ENCODE measurements around the gene HLA-DRB1.
"Not testable (repeated sequence)": the region's sequence is repeated elsewhere in the genome, so short reads cannot be mapped to it uniquely, and the experiment has no call there.

The HLA-DRB1 gene

DNA sequence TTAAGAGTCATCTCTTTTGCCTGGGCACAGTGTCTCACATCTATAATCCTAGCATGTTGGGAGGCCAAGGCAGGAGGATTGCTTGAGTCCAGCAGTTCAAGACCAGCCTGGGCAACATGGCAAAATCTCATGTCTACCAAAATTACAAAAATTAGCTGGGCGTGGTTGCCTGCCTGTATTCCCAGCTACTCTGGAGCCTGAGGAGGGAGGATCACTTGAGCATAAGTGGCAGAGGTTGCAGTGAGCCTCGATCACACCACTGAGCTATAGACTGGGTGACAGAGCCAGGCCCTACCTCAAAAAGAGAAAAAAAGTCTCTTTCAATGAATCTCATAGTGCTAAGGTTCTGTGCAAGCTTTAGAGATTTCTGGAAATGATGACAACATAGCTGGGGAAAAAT lies 1.5 kb downstream of the HLA-DRB1 start:
- no peaks in the 10 kb centered on the region for H3K36me3 ChIP-seq (ENCODE audit: low read depth)
- no peak overlapping the region for H3K27ac ChIP-seq (ENCODE audit: poor library complexity, severe bottlenecking)
- no peaks in the 10 kb centered on the region for H3K4me1 ChIP-seq (ENCODE audit: insufficient read depth, poor library complexity, severe bottlenecking)
- H3K4me3 ChIP-seq (ENCODE audit: severe bottlenecking) = no peak overlapping the region
- no peaks in the 10 kb centered on the region for H3K9me3 ChIP-seq (ENCODE audit: severe bottlenecking)
- DNase-seq (ENCODE audit: low spot score) (no peak), ATAC-seq (ENCODE audit: low read depth) (no peak)
- H3K27me3 ChIP-seq (ENCODE audit: insufficient read depth, poor library complexity, severe bottlenecking) = no peaks in the 10 kb centered on the region
- TF ChIP-seq, protein P1, sequence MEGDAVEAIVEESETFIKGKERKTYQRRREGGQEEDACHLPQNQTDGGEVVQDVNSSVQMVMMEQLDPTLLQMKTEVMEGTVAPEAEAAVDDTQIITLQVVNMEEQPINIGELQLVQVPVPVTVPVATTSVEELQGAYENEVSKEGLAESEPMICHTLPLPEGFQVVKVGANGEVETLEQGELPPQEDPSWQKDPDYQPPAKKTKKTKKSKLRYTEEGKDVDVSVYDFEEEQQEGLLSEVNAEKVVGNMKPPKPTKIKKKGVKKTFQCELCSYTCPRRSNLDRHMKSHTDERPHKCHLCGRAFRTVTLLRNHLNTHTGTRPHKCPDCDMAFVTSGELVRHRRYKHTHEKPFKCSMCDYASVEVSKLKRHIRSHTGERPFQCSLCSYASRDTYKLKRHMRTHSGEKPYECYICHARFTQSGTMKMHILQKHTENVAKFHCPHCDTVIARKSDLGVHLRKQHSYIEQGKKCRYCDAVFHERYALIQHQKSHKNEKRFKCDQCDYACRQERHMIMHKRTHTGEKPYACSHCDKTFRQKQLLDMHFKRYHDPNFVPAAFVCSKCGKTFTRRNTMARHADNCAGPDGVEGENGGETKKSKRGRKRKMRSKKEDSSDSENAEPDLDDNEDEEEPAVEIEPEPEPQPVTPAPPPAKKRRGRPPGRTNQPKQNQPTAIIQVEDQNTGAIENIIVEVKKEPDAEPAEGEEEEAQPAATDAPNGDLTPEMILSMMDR (IDR thresholded peaks at IDR 0.05; ENCODE audit: poor library complexity, severe bottlenecking) = no peak

DNA sequence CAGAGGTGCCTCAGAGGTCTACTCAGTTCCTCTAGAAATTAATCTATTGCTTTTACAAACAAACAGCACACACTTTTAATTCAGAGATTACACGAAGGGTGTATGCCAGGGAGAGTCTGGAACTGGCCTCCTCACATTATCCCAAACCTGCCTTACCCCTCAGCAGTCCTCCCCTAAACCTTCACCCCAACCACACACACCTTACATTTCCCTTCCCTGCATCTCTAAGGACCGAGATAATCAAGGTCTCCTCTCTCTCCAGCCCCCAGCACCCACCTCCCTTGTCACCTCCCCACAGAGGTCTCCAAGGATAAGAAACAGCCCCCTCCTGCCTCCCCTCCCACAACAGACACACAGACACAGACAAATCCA lies 6.1 kb downstream of the HLA-DRB1 start:
- Histone ChIP-seq H3K27me3 (ENCODE audit: insufficient read depth, poor library complexity, severe bottlenecking) (no peaks in the 10 kb centered on the region), H3K4me3 (ENCODE audit: severe bottlenecking) (no peak overlapping the region), H3K27ac (ENCODE audit: poor library complexity, severe bottlenecking) (no peak overlapping the region), H3K4me1 (ENCODE audit: insufficient read depth, poor library complexity, severe bottlenecking) (no peaks in the 10 kb centered on the region), H3K9me3 (ENCODE audit: severe bottlenecking) (no peaks in the 10 kb centered on the region), H3K36me3 (ENCODE audit: low read depth) (no peaks in the 10 kb centered on the region)
- DNase-seq (ENCODE audit: low spot score) (no peak), ATAC-seq (ENCODE audit: low read depth) (no peak)
- TF ChIP-seq, protein P1 (IDR thresholded peaks at IDR 0.05; ENCODE audit: poor library complexity, severe bottlenecking) = no peak

DNA sequence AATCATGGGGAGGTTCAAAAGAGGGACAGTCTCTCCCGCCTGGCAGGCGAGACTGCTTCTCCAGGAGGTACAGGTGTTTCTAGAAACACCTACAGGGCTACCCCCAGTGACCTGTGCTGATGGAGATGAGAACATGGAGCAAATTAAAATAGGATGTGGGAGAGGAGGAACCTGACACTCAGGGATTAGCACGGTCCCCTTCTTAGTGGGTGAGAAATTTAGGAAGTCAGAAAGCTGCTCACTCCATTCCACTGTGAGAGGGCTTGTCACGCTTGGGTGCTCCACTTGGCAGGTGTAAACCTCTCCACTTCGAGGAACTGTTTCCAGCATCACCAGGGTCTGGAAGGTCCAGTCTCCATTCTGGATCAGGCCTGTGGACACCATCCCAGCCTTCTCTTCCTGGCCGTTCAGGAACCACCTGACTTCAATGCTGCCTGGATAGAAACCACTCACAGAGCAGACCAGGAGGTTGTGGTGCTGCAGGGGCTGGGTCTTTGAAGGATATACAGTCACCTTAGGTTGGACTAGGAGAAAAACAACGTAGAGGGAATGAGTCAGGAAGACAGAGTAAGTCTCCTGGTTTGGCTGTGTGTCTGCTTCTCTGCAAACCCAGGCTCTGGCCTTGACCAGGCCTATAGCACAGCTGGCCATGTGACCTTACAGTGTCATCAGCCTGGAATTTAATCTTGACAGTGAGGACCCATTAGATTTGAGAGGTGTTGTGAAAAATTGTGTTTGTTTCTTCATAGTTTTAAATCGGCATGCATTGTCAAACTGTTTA lies 8.1 kb downstream of the HLA-DRB1 start:
- TF ChIP-seq, protein P1 (IDR thresholded peaks at IDR 0.05; ENCODE audit: poor library complexity, severe bottlenecking) = no peak
- DNase-seq (ENCODE audit: low spot score) (no peak), ATAC-seq (ENCODE audit: low read depth) (no peak)
- no peak overlapping the region for H3K27ac ChIP-seq (ENCODE audit: poor library complexity, severe bottlenecking)
- no peaks in the 10 kb centered on the region for H3K4me1 ChIP-seq (ENCODE audit: insufficient read depth, poor library complexity, severe bottlenecking)
- no peak overlapping the region for H3K4me3 ChIP-seq (ENCODE audit: severe bottlenecking)
- no peaks in the 10 kb centered on the region for H3K27me3 ChIP-seq (ENCODE audit: insufficient read depth, poor library complexity, severe bottlenecking)
- H3K9me3 ChIP-seq (ENCODE audit: severe bottlenecking) = no peaks in the 10 kb centered on the region
- no peaks in the 10 kb centered on the region for H3K36me3 ChIP-seq (ENCODE audit: low read depth)

DNA sequence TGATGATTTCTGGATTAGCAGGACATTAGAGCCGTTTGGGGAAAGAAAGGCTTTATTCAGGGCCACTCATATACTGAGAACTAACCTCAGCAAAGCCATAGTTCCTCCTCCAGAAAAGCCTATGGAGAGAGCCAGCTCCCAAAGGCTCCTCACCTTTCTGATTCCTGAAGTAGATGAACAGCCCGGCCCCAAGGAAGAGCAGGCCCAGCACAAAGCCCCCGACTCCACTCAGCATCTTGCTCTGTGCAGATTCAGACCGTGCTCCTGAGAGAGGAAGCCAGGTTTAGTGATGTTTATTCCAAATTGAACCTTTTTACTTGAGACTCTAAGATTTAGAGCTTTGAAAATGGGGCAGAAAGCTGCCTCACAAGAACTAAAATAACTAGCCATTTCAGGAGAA lies 9.1 kb downstream of the HLA-DRB1 start:
- Histone ChIP-seq H3K9me3 (ENCODE audit: severe bottlenecking) (no peaks in the 10 kb centered on the region), H3K4me3 (ENCODE audit: severe bottlenecking) (no peak overlapping the region), H3K27ac (ENCODE audit: poor library complexity, severe bottlenecking) (no peak overlapping the region), H3K4me1 (ENCODE audit: insufficient read depth, poor library complexity, severe bottlenecking) (no peaks in the 10 kb centered on the region), H3K27me3 (ENCODE audit: insufficient read depth, poor library complexity, severe bottlenecking) (no peaks in the 10 kb centered on the region), H3K36me3 (ENCODE audit: low read depth) (no peaks in the 10 kb centered on the region)
- TF ChIP-seq, protein P1 (IDR thresholded peaks at IDR 0.05; ENCODE audit: poor library complexity, severe bottlenecking) = no peak
- no peak for DNase-seq (ENCODE audit: low spot score)
- no peak for ATAC-seq (ENCODE audit: low read depth)

DNA sequence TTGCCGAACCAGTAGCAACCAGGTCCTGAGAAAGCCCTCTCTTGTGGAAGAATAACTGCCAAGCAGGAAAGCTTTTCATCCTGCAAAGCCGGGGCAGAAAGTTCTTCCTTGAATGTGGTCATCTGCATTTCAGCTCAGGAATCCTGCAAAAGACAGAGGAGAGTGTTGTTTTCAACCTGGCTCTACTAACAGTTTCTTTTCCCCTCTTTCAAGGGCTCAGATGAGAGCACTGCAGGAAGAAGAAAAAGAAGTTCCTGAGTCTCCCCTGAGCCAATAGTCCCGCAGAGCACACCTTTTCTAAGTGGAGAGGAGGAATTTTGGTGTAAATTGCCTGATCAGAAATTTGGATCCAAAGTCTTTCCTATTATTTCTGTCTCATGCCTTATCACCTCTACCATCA lies 10.7 kb downstream of the HLA-DRB1 start:
- TF ChIP-seq, protein P1 (IDR thresholded peaks at IDR 0.05; ENCODE audit: poor library complexity, severe bottlenecking) = no peak
- no peaks in the 10 kb centered on the region for H3K27me3 ChIP-seq (ENCODE audit: insufficient read depth, poor library complexity, severe bottlenecking)
- H3K4me1 ChIP-seq (ENCODE audit: insufficient read depth, poor library complexity, severe bottlenecking) = no peaks in the 10 kb centered on the region
- no peak overlapping the region for H3K4me3 ChIP-seq (ENCODE audit: severe bottlenecking)
- H3K27ac ChIP-seq (ENCODE audit: poor library complexity, severe bottlenecking) = no peak overlapping the region
- no peaks in the 10 kb centered on the region for H3K36me3 ChIP-seq (ENCODE audit: low read depth)
- ATAC-seq (ENCODE audit: low read depth) (no peak), DNase-seq (ENCODE audit: low spot score) (no peak)
- H3K9me3 ChIP-seq (ENCODE audit: severe bottlenecking) = no peaks in the 10 kb centered on the region

DNA sequence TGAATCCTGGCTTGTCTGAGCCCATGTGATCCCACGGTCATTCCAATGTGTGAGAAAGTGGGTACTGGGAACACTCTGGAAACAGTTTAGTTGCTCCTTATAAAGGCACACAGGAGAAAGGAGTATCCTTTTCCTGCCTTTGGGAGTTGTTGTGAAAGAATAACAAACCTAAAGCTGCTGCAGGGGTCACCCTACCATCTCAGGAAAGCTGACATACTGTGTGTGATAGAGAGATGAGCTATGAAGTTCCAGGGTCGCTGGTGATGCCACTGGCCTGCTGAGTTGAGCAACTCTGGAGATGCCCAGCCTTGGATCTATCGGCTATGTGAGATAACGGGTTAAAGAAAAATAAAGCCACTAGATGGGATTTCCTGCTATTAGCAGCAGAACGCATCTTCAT lies 12.2 kb downstream of the HLA-DRB1 start:
- not testable (repeated sequence) for DNase-seq (ENCODE audit: low spot score); H3K36me3 ChIP-seq (ENCODE audit: low read depth); H3K4me3 ChIP-seq (ENCODE audit: severe bottlenecking); H3K27me3 ChIP-seq (ENCODE audit: insufficient read depth, poor library complexity, severe bottlenecking); H3K27ac ChIP-seq (ENCODE audit: poor library complexity, severe bottlenecking); H3K9me3 ChIP-seq (ENCODE audit: severe bottlenecking); H3K4me1 ChIP-seq (ENCODE audit: insufficient read depth, poor library complexity, severe bottlenecking); ATAC-seq (ENCODE audit: low read depth)
